Measurements from ENCODE around the gene GPANK1.

GRCh38 chr6:31663961-31664789, 622 bp downstream of the GPANK1 start:
- TF ChIP-seq CTCF (IDR thresholded peaks at IDR 0.05) (no peak), ZFX (IDR thresholded peaks at IDR 0.05; ENCODE audit: borderline replicate concordance) (no peak)

Measured in 22Rv1 (cell line).